ENCODE data around the gene XKR8. TPM values are rescaled to one million over a fixed set of nuclear protein-coding genes. Genes with fewer than 3 reads are reported as not detected.
A peak's percentile ranks its signal among the peaks of the same experiment; 100 is the strongest.

The XKR8 gene
- polyA plus RNA-seq, 6 donors from 2014 or later: 5.0 to 9.7 (median 8.3) TPM

GRCh38 chr1:27940297-27940696, 19.5 kb upstream of the XKR8 start:
- peak; percentile 35 for DNase-seq
- Mint-ChIP-seq H3K36me3 (no peaks in the 10 kb centered on the region), H3K4me1 (peaks cover 8 to 14% (median 12%) of the 10 kb centered on the region in 3 donors)

GRCh38 chr1:27940870-27941560, 18.8 kb upstream of the XKR8 start:
- ATAC-seq (ENCODE audit: low read depth in 2 of 2) (no peak), DNase-seq (no peak)
- Mint-ChIP-seq H3K9me3 (no peaks in the 10 kb centered on the region), H3K4me3 (peak overlapping the region in 1 of 8 donors; percentile 48), H3K36me3 (no peaks in the 10 kb centered on the region), H3K4me1 (peaks cover 5 to 10% (median 8%) of the 10 kb centered on the region in 3 donors), H3K27ac (peak overlapping the region in 3 of 6 donors; percentile 30 to 86 (median 44)), H3K27me3 (peaks cover under 1 to 1% (median under 1%) of the 10 kb centered on the region in 3 donors)

More at GRCh38 chr1:27940297-27940696, 19.5 kb upstream of the XKR8 start:
- Mint-ChIP-seq H3K27ac (peak overlapping the region in 1 of 6 donors; percentile 14), H3K9me3 (no peaks in the 10 kb centered on the region), H3K27me3 (peaks cover 8% of the 10 kb centered on the region in 3 donors), H3K4me3 (no peak overlapping the region)
- ATAC-seq (ENCODE audit: low read depth in 2 of 2): peak; percentile 89 to 90

GRCh38 chr1:27941671-27942540, 17.9 kb upstream of the XKR8 start:
- H3K27me3 Mint-ChIP-seq: no peaks in the 10 kb centered on the region
- H3K36me3 Mint-ChIP-seq: no peaks in the 10 kb centered on the region
- DNase-seq (no peak), ATAC-seq (ENCODE audit: low read depth in 2 of 2) (no peak)
- no peak overlapping the region for H3K4me3 Mint-ChIP-seq
- peaks cover 5 to 10% (median 8%) of the 10 kb centered on the region in 3 donors for H3K4me1 Mint-ChIP-seq
- H3K27ac Mint-ChIP-seq: peak overlapping the region in 1 of 6 donors; percentile 86
- H3K9me3 Mint-ChIP-seq: no peaks in the 10 kb centered on the region

- H3K36me3 Mint-ChIP-seq: no peaks in the 10 kb centered on the region
- DNase-seq: no peak
- no peak for ATAC-seq (ENCODE audit: low read depth in 2 of 2)
- peaks cover 3 to 8% (median 6%) of the 10 kb centered on the region in 3 donors for H3K4me1 Mint-ChIP-seq
- no peaks in the 10 kb centered on the region for H3K27me3 Mint-ChIP-seq
- no peaks in the 10 kb centered on the region for H3K9me3 Mint-ChIP-seq
- H3K4me3 Mint-ChIP-seq: no peak overlapping the region
- no peak overlapping the region for H3K27ac Mint-ChIP-seq
These were observed 14.8 kb upstream of the XKR8 start for GRCh38 chr1:27945020-27945419.

GRCh38 chr1:27949027-27949426, 10.7 kb upstream of the XKR8 start:
- Mint-ChIP-seq H3K36me3 (no peaks in the 10 kb centered on the region), H3K4me1 (no peaks in the 10 kb centered on the region), H3K9me3 (no peaks in the 10 kb centered on the region), H3K27ac (no peak overlapping the region), H3K27me3 (no peaks in the 10 kb centered on the region), H3K4me3 (no peak overlapping the region)
- no peak for DNase-seq
- no peak for ATAC-seq (ENCODE audit: low read depth in 2 of 2)

- ATAC-seq (ENCODE audit: low read depth in 2 of 2) (no peak), DNase-seq (no peak)
- Mint-ChIP-seq H3K4me3 (no peak overlapping the region), H3K27me3 (peaks cover 5 to 16% (median 10%) of the 10 kb centered on the region in 3 donors), H3K27ac (no peak overlapping the region), H3K4me1 (no peaks in the 10 kb centered on the region), H3K9me3 (no peaks in the 10 kb centered on the region), H3K36me3 (no peaks in the 10 kb centered on the region)
These were observed 8.4 kb upstream of the XKR8 start for GRCh38 chr1:27951396-27951795.

- H3K9me3 Mint-ChIP-seq: no peaks in the 10 kb centered on the region
- peaks cover 10 to 23% (median 13%) of the 10 kb centered on the region in 3 donors for H3K27me3 Mint-ChIP-seq
- peaks cover 0 to 4% (median 0%) of the 10 kb centered on the region in 3 donors for H3K4me1 Mint-ChIP-seq
- peak overlapping the region in 1 of 6 donors; percentile 15 for H3K27ac Mint-ChIP-seq
- no peak for DNase-seq
- no peak overlapping the region for H3K4me3 Mint-ChIP-seq
- ATAC-seq (ENCODE audit: low read depth in 2 of 2): no peak
- no peaks in the 10 kb centered on the region for H3K36me3 Mint-ChIP-seq
These were observed 7.6 kb upstream of the XKR8 start for GRCh38 chr1:27952147-27952546.

- peaks cover 0 to 6% (median 6%) of the 10 kb centered on the region in 3 donors for H3K4me1 Mint-ChIP-seq
- no peaks in the 10 kb centered on the region for H3K36me3 Mint-ChIP-seq
- DNase-seq: no peak
- peaks cover 10 to 26% (median 15%) of the 10 kb centered on the region in 3 donors for H3K27me3 Mint-ChIP-seq
- H3K9me3 Mint-ChIP-seq: no peaks in the 10 kb centered on the region
- H3K4me3 Mint-ChIP-seq: no peak overlapping the region
- no peak overlapping the region for H3K27ac Mint-ChIP-seq
- no peak for ATAC-seq (ENCODE audit: low read depth in 2 of 2)
These were observed 5.6 kb upstream of the XKR8 start for GRCh38 chr1:27954186-27954585.

- DNase-seq (no peak), ATAC-seq (ENCODE audit: low read depth in 2 of 2) (no peak)
- H3K36me3 Mint-ChIP-seq: no peaks in the 10 kb centered on the region
- H3K9me3 Mint-ChIP-seq: no peaks in the 10 kb centered on the region
- H3K4me3 Mint-ChIP-seq: peak overlapping the region in 2 of 8 donors; percentile 44 to 64
- H3K27ac Mint-ChIP-seq: peak overlapping the region in 1 of 6 donors; percentile 6
- peaks cover 10 to 26% (median 15%) of the 10 kb centered on the region in 3 donors for H3K27me3 Mint-ChIP-seq
- peaks cover 0 to 9% (median 6%) of the 10 kb centered on the region in 3 donors for H3K4me1 Mint-ChIP-seq
These were observed 4.7 kb upstream of the XKR8 start for GRCh38 chr1:27955076-27955475.

- Mint-ChIP-seq H3K4me3 (peak overlapping the region in 4 of 8 donors; percentile 25 to 78 (median 56)), H3K9me3 (no peaks in the 10 kb centered on the region), H3K36me3 (no peaks in the 10 kb centered on the region), H3K27ac (peak overlapping the region in 1 of 6 donors; percentile 1), H3K27me3 (peaks cover 10 to 26% (median 15%) of the 10 kb centered on the region in 3 donors), H3K4me1 (peaks cover 6 to 24% (median 16%) of the 10 kb centered on the region in 3 donors)
- no peak for DNase-seq
- ATAC-seq (ENCODE audit: low read depth in 2 of 2): no peak
These were observed 3.0 kb upstream of the XKR8 start for GRCh38 chr1:27956761-27957160.

GRCh38 chr1:27957655-27958054, 2.1 kb upstream of the XKR8 start:
- Mint-ChIP-seq H3K4me3 (peak overlapping the region in 1 of 8 donors; percentile 78), H3K36me3 (no peaks in the 10 kb centered on the region), H3K4me1 (peaks cover 6 to 27% (median 20%) of the 10 kb centered on the region in 3 donors), H3K27ac (peak overlapping the region in 1 of 6 donors; percentile 47), H3K9me3 (no peaks in the 10 kb centered on the region), H3K27me3 (peaks cover 10 to 26% (median 15%) of the 10 kb centered on the region in 3 donors)
- no peak for ATAC-seq (ENCODE audit: low read depth in 2 of 2)
- DNase-seq: no peak

- Mint-ChIP-seq H3K4me1 (peaks cover 6 to 27% (median 20%) of the 10 kb centered on the region in 3 donors), H3K27ac (peak overlapping the region in 1 of 6 donors; percentile 44), H3K27me3 (peaks cover 10 to 26% (median 15%) of the 10 kb centered on the region in 3 donors), H3K36me3 (no peaks in the 10 kb centered on the region), H3K4me3 (peak overlapping the region in 6 of 8 donors; percentile 47 to 93 (median 88)), H3K9me3 (no peaks in the 10 kb centered on the region)
- ATAC-seq (ENCODE audit: low read depth in 2 of 2) (no peak), DNase-seq (no peak)
These were observed 1.3 kb upstream of the XKR8 start for GRCh38 chr1:27958513-27958912.

Measured in naive B cell (primary cell).